22Rv1 (cell line): Measurements from ENCODE around the gene TEKT5.
"Not testable (repeated sequence)": the region's sequence is repeated elsewhere in the genome, so short reads cannot be mapped to it uniquely, and the experiment has no call there.

ENCODE experiments used
- H3K27ac ChIP-seq: fragments of 450-650 bp; 2 replicates; pipeline ENCODE4 v1.5.1; 2017
- ZFX ChIP-seq: fragments of 450-650 bp; IDR thresholded peaks from 2 replicates; pipeline ENCODE4 v1.6.1; 2017; ENCODE audit warnings: antibody characterized with exemption, borderline replicate concordance
- TF ChIP-seq, protein P1 (sequence below): fragments of 450-650 bp; IDR thresholded peaks from 2 replicates; pipeline ENCODE4 v1.5.1; 2017; ENCODE audit warnings: mild to moderate bottlenecking

Gene TEKT5

DNA sequence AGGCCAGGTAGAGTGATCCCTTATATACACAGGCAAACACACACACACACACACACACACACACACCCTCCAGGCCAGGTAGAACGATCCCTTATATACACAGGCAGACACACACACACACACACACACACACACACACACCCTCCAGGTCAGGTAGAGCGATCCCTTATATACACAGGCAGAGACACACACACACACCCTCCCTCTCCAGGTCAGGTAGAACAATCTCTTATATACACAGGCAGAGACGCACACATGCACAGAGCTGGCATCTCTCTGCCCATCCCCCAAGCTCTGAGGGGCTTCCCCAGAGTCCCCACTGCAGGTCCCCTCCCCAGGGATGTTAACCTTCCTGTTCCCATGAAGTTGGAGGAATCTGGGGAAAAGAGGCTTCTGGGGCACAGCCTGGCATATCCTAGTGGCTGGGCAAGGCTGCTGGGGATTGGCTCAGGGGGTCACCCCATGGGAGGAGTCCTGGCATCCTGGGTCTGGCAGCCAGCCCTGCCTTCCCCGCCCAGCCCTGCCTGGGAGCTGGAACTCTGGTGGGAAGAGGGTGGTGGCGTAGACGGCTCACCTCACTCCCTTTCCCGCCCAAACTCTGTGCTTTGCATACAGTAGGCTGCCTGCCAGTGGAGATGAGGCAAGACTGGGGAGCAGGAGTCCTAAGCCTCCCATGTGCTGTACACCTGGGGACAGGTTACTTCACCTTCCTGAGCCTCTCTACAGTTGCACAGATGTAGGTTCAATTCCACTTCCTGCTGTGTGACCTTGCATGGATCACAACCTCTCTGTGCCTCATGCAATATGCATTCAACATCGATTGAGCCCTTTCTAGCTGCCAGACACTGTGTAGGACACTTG, 41.8 kb downstream of the TEKT5 start:
- TF ChIP-seq, protein P1, sequence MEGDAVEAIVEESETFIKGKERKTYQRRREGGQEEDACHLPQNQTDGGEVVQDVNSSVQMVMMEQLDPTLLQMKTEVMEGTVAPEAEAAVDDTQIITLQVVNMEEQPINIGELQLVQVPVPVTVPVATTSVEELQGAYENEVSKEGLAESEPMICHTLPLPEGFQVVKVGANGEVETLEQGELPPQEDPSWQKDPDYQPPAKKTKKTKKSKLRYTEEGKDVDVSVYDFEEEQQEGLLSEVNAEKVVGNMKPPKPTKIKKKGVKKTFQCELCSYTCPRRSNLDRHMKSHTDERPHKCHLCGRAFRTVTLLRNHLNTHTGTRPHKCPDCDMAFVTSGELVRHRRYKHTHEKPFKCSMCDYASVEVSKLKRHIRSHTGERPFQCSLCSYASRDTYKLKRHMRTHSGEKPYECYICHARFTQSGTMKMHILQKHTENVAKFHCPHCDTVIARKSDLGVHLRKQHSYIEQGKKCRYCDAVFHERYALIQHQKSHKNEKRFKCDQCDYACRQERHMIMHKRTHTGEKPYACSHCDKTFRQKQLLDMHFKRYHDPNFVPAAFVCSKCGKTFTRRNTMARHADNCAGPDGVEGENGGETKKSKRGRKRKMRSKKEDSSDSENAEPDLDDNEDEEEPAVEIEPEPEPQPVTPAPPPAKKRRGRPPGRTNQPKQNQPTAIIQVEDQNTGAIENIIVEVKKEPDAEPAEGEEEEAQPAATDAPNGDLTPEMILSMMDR: no peak
- no peak for TF ChIP-seq ZFX
- H3K27ac ChIP-seq: no peak overlapping the region

DNA sequence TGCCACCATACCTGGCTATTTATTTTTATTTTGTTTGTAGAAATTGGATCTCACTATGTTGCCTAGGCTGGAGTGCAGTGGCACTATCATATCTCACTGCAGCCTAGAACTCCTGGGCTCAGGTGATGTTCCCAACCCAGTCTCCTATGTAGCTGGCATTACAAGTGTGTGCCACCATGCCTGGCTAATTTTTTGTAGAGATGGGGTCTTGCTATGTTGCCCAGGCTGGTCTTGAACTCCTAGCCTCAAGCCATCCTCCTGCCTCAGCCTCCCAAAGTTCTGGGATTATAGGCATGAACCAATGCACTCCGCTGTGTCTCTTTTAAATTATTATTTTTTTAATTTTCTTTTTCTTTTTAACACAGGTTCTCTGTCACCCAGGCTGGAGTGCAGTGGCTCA, 45.6 kb downstream of the TEKT5 start:
- not testable (repeated sequence) for H3K27ac ChIP-seq

DNA sequence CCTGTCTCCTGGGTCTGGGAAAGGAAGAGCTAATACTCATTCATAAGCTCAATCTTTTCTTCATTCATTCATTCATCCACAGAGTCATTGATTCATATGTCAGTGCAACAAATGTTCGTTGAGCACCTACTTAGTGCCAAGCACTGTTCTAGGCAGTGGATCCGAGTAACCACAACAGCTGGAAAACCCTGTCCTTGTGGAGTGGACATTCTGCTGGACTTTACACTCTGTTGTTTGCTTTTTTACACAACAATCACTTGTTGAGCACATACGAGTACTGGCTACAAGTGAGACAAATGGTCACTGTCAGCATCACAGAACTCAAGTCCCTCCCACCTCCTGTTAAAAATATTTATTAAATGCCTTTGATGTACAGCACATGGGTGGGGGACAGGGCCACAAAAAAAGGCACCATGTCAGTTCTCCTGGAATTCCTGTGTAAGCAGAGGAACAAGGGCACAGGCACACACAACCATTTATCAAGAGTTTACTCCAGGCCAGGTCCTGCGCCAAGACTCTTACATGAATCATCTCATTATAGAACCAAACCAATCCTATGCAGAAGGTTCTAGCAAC, 46.9 kb downstream of the TEKT5 start:
- TF ChIP-seq, protein P1: no peak
- no peak for TF ChIP-seq ZFX
- H3K27ac ChIP-seq: no peak overlapping the region

DNA sequence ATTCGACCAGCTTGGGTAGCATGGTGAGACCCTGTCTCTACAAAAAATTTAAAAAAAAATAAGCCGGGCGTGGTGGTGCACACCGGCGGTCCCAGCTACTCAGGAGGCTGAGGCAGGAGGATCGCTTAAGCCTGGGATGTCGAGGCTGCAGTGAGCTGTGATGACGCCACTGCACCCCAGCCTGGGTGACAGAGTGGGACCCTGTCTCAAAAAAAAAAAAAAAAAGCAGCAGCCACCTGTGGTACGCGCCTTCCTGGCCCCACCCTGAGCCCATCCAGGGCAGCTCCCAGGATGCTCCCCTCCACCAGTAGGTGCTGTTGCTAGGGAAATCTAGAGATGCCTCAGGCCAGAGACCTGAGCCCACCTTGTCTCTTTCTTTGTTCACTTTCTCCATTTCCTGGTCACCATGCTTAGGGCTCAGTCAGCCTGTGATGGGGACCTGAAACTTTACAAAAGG, 47.4 kb downstream of the TEKT5 start:
- no peak for TF ChIP-seq ZFX
- TF ChIP-seq, protein P1: no peak
- no peak overlapping the region for H3K27ac ChIP-seq

DNA sequence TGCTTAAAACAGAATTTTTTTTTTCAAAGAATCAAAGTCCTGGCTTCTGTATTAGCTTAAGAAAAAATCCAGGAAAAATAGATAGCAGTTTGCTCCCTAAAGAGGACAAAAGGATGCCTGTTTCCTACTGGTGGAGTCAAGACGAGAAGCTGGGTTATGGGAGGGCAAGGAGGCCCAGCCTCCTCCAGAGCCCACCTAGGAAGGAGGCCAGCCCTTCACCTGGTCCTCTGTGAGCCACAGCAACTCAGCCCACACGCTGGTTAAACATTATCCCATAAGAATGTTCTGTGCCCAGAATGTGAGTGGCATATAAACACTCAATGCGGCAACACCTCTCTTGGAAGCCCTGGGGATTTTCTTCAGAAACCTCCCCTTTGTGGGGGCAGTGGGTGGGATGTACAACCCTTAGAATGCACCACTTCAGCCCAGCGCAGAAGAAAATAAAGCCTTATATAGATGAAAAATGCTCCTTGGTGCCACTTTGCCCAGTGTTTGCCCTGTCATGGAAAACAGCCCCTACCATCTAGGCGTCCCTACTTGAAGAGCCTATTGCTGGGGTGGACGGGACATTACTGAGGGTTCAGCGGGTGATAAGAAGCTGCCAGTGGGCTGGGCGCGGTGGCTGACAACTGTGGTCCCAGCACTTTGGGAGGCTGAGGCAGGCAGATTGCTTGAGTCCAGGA, 48.0 kb downstream of the TEKT5 start:
- no peak overlapping the region for H3K27ac ChIP-seq
- TF ChIP-seq, protein P1: no peak
- no peak for TF ChIP-seq ZFX

DNA sequence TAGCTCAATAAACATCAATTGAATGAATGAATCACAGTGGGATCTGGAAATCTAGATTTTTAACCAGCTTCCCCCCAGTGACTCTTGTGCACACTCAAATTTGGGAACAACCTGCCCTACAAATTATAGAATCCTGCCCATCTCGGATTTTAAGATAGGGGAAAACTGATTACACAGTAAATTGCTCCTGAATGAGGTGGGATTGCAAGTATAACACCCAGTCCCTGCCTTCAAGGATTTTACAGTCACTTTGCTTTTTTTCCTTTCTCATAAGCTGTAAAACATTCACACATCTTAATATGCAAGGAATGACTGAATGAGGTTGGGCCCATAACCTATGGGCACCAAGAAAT, 48.5 kb downstream of the TEKT5 start:
- no peak overlapping the region for H3K27ac ChIP-seq
- TF ChIP-seq, protein P1: no peak
- no peak for TF ChIP-seq ZFX

DNA sequence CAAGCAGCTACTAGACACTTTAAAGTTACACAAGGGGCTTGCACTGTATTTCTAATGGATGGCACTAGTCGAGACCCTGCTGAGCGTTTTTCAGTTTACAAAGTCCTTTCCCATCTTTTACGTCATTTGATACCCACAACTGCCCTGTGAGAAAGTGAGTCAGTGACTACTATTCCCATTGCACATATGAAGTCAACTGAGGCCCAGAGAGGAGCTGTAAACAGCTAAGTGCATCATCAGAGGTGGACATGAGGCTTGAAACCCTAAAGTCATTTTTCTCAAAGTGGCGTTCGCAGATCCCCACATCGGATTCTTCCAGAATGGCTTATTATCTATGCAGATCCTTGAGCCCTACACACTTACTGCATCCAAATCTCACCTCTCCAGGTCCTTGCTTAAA, 50.6 kb downstream of the TEKT5 start:
- H3K27ac ChIP-seq: no peak overlapping the region
- no peak for TF ChIP-seq ZFX
- TF ChIP-seq, protein P1: no peak
